Measurements from ENCODE around the gene HDAC4.

Gene HDAC4

GRCh38 chr2:239381709-239382134 lies 19.1 kb downstream of the HDAC4 start:
- no peak for DNase-seq

DNA sequence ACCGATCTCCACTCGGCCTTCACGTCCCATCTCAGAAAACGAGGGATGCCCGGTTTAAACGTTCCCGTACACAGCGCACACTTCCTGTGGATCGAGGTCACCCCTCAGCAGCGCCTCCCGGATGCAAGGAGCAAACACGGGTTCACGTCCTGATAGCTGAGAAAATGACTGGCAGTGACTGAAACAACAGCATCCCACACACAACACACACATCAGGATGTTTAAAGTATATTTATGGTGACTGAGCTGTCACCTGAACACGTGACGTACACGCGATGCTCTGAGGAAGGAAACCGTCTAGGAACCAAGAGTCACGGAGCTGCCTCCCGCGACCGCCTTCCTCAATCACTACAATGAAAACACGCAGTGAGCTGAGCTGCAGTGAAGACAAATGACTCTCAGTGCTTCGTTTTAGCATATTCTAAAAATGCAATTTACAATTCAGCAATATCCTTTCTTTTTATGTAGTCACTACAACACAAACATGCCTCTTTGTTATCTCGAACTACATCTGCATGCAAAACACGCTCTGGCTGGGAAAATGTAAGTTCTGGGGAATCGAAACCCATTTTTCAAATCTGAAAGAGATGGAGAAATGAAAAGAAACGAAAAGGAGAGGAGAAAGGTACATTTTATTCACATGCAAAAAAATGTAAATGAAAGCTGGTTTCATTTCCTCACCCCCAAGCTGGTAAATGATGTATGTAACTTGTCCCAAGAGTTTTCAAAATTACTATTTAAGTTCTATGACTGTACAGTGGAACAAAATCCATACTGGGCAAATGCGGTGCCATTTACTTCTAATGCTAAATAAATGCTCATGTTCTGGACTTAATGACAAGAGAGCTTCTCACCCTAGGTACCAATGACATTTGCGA lies 19.8 kb downstream of the HDAC4 start:
- no peak for DNase-seq

DNA sequence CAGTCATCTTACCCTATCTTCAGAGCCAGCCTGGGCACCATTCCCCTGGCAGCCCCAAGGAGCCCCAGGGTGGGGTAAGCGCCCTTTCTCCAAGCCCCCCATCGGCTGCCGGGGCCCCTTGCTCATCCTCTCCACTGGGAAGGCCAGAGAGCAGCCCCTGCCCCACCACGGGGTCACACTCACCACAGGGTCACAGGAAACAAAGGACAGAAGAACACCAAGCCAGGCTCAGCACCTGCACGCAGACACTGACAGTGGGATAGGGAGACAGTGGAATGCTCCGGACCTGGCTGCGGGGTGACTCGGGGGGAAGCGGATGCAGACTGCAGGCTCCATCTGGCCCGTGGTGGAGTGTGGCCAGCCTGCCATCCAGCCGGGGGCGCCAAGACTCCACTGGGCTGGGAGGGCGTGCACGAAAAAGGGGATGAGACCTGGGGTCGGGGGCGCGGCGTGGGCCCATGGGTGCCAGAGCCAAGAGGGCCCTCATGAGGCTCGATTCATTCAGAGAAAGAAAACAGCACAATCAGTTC lies 21.1 kb downstream of the HDAC4 start:
- no peak for DNase-seq

DNA sequence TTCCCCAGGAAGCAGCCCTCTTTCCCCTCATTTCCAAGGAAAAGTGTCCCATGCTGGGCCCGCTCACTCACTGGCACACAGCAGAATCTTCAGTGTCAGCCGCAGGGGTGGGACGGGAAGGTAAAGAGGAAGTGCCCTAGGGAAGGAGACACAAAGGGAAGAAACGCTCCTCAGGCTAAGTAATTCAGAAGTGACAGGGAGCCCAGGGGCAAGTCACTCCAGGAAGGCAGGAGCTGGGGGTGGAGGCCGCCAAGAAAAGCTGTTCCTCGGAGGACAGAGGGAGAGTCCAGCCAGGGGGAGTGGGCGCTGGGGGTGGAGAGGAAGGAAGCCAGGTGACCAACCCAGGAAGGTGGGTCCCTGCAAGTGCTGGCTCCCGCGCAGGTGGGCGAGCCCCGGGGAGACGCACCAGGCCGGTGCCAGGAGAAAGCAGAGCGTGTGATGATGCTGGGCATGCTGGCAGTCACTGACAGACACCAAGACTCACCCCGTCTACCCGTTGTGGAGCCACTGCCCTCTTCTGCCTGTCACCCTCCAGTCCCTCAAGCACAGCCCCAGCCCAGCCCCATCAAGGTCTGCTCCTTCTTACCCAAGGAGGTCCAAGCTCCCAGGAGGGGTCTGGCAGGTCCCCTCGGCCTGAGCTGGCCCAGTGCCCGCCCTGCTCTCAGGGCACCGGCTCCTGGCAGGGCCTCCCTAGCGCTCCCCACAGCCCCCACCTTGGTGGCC lies 21.7 kb downstream of the HDAC4 start:
- DNase-seq, result no peak

GRCh38 chr2:239378021-239378917 lies 22.6 kb downstream of the HDAC4 start:
- no peak for DNase-seq

DNA sequence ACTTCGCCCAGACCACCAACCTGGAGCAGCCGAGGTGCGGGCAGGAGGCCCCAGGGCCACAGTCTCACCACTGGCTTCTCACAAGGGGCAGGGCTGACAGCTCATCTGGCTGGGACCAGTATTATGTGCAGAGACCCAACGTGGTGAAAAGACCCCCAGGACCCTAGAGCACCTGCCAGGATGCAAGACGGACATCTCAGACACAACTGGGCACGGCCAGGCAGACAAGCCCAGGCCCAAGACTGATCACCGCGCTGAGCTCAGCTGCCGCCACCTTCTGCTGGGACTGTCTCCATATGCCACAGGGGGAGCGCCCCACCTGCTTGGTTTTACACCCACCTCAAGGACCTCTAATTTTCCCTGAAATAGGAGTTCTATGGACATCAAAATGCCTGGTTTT lies 23.2 kb downstream of the HDAC4 start:
- DNase-seq, result no peak

- DNase-seq, result no peak
These were observed 23.8 kb downstream of the HDAC4 start for GRCh38 chr2:239376942-239377531.

- no peak for DNase-seq
These were observed 24.5 kb downstream of the HDAC4 start for GRCh38 chr2:239376351-239376750.

DNA sequence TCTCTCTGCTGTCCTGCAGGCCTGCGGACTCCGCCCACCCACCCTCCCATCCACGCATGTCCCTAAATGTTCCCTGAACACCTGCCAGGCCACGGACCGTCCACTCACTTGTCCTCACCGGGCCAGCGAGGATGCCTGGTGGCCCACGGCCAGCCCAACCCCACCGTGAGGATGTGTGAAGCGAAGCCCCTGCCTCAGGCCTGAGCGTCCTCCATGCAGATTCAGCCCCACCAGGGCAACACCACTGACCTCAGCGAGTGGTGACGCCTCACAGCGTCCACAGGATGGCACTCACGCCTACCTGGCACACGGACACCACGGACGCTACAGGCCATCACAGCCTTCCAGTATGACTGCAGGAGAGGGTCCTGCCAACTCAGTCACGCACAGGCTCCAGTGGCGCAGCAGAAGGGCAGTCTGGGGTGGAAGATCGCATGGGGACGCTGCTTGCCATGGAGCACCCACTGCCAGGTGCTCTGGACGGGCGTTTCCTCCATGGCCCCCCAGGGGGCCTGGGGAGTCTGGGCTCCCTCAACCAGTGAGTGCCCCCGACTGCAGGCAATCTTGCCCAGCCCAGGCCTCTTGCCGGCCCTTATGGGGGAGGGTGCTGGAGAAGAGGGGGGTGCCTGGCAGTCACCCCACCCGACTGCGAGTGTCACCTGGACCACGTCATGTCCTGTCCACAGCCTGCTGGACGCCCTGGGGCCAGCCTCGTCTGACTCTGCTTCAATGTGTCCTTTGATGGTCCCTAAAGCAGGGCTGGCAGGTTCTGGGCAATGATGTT lies 25.4 kb downstream of the HDAC4 start:
- DNase-seq, result no peak

- no peak for DNase-seq
These were observed 25.9 kb downstream of the HDAC4 start for GRCh38 chr2:239374896-239375277.

DNA sequence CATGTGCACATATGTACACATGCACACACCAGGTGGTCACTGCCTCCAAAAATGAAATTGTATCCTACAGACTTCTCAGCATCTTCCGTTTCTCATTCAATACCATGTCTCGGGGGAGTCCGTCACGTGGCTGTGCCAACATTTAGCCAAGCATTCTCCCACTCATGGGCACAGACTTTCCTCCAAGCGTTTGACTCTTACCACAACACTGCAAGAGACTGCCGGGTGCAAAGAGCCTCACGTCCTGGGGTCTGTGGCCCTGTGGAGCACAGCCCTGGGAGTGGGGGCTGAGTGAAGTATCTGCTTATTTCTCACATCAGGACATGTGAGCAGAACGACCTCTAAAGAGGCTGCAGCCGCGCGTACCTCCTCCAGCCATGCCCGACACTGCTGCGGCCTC lies 28.0 kb downstream of the HDAC4 start:
- no peak for DNase-seq

GRCh38 chr2:239371726-239372686 lies 28.8 kb downstream of the HDAC4 start:
- DNase-seq, result no peak

GRCh38 chr2:239370876-239371725 lies 29.7 kb downstream of the HDAC4 start:
- DNase-seq, result no peak

- no peak for DNase-seq
These were observed 30.4 kb downstream of the HDAC4 start for GRCh38 chr2:239370403-239370802.

GRCh38 chr2:239369631-239370161 lies 31.1 kb downstream of the HDAC4 start:
- DNase-seq, result no peak

DNA sequence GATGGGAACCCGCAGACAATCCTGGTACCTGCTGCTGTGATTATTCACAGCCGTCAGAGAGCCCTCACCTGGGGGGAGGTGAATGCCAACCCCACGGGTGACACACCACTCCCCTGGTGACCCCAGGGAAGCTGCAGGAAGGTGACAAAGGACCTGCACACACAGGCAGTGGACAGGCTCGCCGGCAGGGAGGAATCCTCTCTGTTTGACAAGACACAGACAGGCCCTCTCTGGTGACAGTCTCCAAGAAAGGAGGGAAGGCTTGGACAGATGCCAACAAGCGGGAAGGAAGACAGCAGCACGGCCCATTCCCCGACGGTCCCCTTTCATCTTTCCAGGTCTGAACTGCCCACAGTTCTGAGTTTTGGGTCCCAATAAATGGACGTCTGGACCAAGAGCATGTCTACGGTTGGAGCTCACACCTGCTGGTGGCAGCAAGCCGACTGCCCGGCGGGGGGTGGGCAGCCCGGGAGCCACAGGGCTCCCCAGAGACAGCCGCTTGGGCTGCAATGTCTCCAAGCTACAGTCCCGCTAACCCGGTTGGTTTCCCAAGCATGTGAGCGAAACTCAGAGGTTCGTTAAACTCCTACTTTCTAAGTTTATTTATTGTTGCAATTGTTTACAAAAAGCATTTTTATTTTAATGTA lies 31.8 kb downstream of the HDAC4 start:
- no peak for DNase-seq

DNA sequence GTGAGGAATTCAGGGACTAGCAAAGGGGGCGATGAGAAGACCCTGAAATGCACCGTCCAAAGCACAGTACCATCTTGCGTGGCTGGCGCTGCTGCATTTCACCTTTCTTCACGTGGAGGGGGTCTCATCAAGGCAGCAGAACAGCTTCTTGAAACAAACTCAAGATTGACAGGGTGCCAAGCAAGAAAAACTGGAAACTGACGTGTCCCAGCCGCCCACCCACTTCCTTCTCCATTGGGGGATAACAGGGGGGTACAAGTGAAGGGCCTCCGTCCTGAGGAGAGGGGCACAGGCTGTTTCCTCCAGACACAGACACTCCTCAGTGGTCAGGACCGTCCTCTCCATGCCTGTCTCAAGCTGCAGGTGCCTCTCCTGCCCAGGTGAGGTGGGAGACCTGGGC lies 32.5 kb downstream of the HDAC4 start:
- DNase-seq, result no peak

- no peak for DNase-seq
These were observed 34.1 kb downstream of the HDAC4 start for GRCh38 chr2:239366740-239367139.
